HFFc6 (cell line): ENCODE measurements around the gene IL33. TPM values are rescaled to one million over a fixed set of nuclear protein-coding genes. Genes with fewer than 3 reads are reported as not detected.

Experiments used
- DNase-seq: peaks from one replicate; pipeline ENCODE4 v3.0.0-alpha.2; 2018
- H3K27ac Mint-ChIP-seq: 2 replicates; pipeline ENCODE4 v1.8.0; 2020; ENCODE audit warnings: mild to moderate bottlenecking, mixed read lengths
- H3K27me3 Mint-ChIP-seq: 2 replicates; pipeline ENCODE4 v1.8.0; 2021; ENCODE audit warnings: mild to moderate bottlenecking, moderate library complexity, mixed read lengths; ENCODE audit not compliant: insufficient read depth
- H3K36me3 Mint-ChIP-seq: 2 replicates; pipeline ENCODE4 v1.8.0; 2021; ENCODE audit warnings: low read depth, mixed read lengths
- H3K4me1 Mint-ChIP-seq: 2 replicates; pipeline ENCODE4 v1.8.0; 2020; ENCODE audit warnings: low read depth, mixed read lengths
- H3K4me3 Mint-ChIP-seq: 2 replicates; pipeline ENCODE4 v1.8.0; 2020; ENCODE audit warnings: mild to moderate bottlenecking, moderate library complexity, mixed read lengths
- H3K9me3 Mint-ChIP-seq: 2 replicates; pipeline ENCODE4 v1.8.0; 2020; ENCODE audit warnings: mild to moderate bottlenecking, mixed read lengths
- total RNA-seq, 6 experiments: library from RNA; stranded (reverse); fragmentation: NEBNext Ultra II Directional; extraction: Animal tissue kit (Norgen Biotek cat#: 25700); gene quantifications; 2 replicates in 1 of 6; 3 replicates in 5 of 6; pipeline ENCODE4 v1.2.3, GENCODE V29; 2021
- TF ChIP-seq, protein P1 (sequence below): fragments of 200-600 bp; sonication (generic); IDR thresholded peaks from 2 replicates; pipeline ENCODE4 v1.5.0; 2021; ENCODE audit warnings: antibody characterized with exemption, mild to moderate bottlenecking

The IL33 gene
- total RNA-seq, 6 experiments from 2014 or later, result 0.09 TPM; not detected in 5

DNA sequence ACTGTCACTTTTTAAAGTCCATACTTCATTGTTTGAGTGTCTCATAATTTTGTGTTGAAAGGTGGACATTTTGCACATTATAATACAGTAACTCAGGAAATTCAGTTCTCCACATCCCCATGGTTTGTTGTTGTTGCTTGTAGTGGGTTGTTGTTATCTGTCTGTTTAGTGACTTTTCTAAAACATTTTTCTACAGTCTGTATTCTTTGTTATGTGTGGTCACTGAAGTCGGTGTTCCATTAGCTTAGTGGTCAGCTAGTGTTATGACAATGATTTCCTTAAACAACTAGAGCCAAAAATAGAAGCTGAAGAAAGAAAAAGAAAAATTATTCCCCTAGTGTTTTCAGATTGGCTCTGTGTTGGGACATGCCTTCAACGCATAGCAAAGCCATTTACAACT is 5.6 kb upstream of the IL33 start:
- Mint-ChIP-seq H3K27me3 (peaks cover 8% of the 10 kb centered on the region), H3K4me1 (peaks cover 16% of the 10 kb centered on the region; the same call in 1 of the 2 replicates), H3K36me3 (peaks cover 9% of the 10 kb centered on the region; the same call in 1 of the 2 replicates), H3K4me3 (no peak overlapping the region), H3K27ac (no peak overlapping the region), H3K9me3 (peaks cover 35% of the 10 kb centered on the region)
- DNase-seq, result no peak
- TF ChIP-seq, protein P1, sequence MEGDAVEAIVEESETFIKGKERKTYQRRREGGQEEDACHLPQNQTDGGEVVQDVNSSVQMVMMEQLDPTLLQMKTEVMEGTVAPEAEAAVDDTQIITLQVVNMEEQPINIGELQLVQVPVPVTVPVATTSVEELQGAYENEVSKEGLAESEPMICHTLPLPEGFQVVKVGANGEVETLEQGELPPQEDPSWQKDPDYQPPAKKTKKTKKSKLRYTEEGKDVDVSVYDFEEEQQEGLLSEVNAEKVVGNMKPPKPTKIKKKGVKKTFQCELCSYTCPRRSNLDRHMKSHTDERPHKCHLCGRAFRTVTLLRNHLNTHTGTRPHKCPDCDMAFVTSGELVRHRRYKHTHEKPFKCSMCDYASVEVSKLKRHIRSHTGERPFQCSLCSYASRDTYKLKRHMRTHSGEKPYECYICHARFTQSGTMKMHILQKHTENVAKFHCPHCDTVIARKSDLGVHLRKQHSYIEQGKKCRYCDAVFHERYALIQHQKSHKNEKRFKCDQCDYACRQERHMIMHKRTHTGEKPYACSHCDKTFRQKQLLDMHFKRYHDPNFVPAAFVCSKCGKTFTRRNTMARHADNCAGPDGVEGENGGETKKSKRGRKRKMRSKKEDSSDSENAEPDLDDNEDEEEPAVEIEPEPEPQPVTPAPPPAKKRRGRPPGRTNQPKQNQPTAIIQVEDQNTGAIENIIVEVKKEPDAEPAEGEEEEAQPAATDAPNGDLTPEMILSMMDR, result no peak

DNA sequence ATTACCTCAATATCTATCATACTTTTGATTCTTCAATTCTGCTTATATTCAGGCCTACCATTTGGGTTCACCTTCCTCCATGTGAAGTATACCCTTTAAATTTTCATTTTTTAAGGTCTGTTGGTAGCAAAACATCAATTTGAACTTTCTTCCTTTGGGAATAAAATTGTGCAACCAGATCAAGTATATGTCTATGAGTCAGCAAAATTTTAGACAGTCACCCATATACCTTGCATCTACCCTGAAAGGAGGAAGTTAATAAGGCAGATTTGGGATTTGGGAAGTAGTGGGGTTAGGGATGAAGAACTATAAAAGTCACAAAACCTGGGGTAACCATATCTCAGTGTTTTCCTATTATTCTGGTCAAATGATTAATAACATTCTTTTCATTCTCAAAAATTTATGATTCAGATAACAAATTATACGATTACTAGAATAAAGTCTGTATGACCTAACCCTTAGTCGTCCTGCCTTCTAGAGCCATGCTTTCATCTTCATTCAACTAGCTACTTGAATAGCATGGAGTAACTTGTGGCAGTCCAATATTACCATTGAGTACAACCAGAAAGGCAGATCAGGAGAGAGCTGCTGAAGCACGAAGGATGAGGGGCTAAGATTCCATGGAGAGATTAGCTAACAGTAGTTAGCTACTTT is 2.8 kb upstream of the IL33 start:
- Mint-ChIP-seq H3K4me1 (peaks cover 23% of the 10 kb centered on the region), H3K27me3 (no peaks in the 10 kb centered on the region; the same call in none of the 2 replicates), H3K36me3 (peaks cover 9% of the 10 kb centered on the region; the same call in 1 of the 2 replicates), H3K9me3 (peaks cover 26% of the 10 kb centered on the region), H3K4me3 (no peak overlapping the region), H3K27ac (no peak overlapping the region)
- DNase-seq, result no peak
- TF ChIP-seq, protein P1, result no peak

DNA sequence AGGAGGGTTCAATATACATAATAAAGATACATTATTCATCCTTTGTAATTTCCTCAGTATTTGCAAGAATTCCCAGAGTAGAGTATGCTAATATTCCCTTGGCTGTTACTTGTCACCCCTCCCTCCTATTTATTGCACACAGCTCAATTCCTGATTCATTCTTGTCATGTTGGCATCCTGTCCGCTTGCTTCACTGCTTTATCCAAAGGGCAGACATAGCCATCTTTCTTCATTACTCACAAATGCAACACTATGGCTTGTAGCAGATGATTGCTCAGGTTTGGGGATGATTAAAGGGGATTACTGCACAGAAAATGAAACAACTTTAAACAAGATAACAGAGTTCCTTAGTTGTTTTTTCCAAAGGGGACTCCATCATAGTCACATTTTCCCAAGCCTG is 1.2 kb upstream of the IL33 start:
- no peak overlapping the region for H3K4me3 Mint-ChIP-seq
- no peak overlapping the region; the same call in 1 of the 2 replicates for H3K27ac Mint-ChIP-seq
- TF ChIP-seq, protein P1, result no peak
- H3K9me3 Mint-ChIP-seq, result peaks cover 12% of the 10 kb centered on the region
- DNase-seq, result peak; percentile 13
- H3K27me3 Mint-ChIP-seq, result peaks cover 2% of the 10 kb centered on the region
- H3K4me1 Mint-ChIP-seq, result peaks cover 30% of the 10 kb centered on the region
- peaks cover 9% of the 10 kb centered on the region; the same call in 1 of the 2 replicates for H3K36me3 Mint-ChIP-seq

DNA sequence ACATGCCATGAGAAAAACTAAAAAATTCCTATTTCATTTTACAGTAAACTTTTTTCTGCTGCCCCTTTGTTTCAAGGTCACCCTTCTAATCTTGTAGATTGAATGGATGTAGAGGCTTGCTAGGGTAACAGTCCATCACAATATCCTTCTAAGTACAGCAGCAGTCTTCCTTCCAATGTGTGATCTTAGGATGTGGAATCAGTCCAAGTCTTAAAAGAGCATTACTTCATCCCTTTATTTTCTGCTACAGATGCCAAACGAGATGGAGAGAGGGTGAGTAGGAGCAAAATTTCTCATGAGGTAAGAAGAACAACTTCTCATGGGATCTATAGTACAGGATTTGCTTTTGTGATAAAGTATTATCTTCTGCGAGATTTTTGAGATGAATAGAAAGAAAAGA is 704 bp upstream of the IL33 start:
- Mint-ChIP-seq H3K9me3 (peaks cover 8% of the 10 kb centered on the region), H3K27ac (no peak overlapping the region; the same call in 1 of the 2 replicates), H3K36me3 (peaks cover 8% of the 10 kb centered on the region; the same call in 1 of the 2 replicates), H3K4me1 (peaks cover 30% of the 10 kb centered on the region), H3K27me3 (peaks cover 2% of the 10 kb centered on the region), H3K4me3 (no peak overlapping the region)
- TF ChIP-seq, protein P1, result no peak
- no peak for DNase-seq

DNA sequence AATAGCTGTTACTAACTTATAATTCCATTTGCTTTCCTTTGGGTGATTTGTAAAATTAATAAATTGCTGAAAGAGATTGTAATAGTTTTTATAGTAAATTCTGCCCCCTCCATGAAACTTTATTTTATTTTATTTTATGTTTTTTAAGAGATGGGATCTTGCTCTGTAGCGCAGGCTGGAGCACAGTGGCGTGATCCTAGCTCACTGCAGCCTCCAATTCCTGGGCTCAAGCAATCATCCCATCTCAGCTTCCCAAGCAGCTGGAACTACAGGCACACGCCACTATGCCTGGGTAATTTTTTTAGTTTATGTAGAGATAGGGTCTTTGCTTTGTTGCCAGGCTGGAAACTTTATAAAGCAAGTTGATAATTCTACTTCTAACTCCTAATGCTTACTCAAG is 395 bp downstream of the IL33 start:
- TF ChIP-seq, protein P1, result no peak
- Mint-ChIP-seq H3K9me3 (no peaks in the 10 kb centered on the region), H3K27me3 (peaks cover 2% of the 10 kb centered on the region), H3K36me3 (no peaks in the 10 kb centered on the region; the same call in 1 of the 2 replicates), H3K4me1 (peaks cover 30% of the 10 kb centered on the region), H3K4me3 (no peak overlapping the region), H3K27ac (no peak overlapping the region)
- no peak for DNase-seq
